NCI-H2196 treated with DMSO at 0.1 percent for 48 hours (cell line): Measurements from ENCODE around the gene P2RY4.
"Not testable (repeated sequence)": the region's sequence is repeated elsewhere in the genome, so short reads cannot be mapped to it uniquely, and the experiment has no call there.

Experiments
- DNase-seq: peaks from one replicate; lab custom pipeline; 2025; ENCODE audit not compliant: unreplicated experiment; lab: John Stamatoyannopoulos, UW

P2RY4 gene

DNA sequence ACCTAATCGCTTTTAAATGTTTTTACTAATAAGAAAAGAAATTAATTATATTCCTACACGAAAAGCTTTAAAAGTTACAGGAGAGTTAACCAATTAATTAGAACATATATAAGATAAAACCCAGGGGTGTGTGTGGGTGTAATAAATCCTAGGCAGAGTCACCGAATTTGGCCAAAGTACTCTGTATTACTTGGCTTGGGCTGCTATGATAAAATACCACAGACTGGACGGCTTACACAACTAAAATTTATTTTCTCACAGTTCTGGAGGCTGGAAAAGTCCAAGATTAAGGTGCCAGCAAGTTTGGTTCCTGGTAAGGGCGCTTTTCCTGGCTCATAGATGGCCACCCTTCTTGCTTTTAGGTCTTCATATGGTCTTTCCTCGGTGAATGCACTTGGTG is 15.1 kb downstream of the P2RY4 start:
- no peak for DNase-seq

GRCh38 chrX:70243601-70244000 is 16.4 kb downstream of the P2RY4 start:
- not testable (repeated sequence) for DNase-seq

DNA sequence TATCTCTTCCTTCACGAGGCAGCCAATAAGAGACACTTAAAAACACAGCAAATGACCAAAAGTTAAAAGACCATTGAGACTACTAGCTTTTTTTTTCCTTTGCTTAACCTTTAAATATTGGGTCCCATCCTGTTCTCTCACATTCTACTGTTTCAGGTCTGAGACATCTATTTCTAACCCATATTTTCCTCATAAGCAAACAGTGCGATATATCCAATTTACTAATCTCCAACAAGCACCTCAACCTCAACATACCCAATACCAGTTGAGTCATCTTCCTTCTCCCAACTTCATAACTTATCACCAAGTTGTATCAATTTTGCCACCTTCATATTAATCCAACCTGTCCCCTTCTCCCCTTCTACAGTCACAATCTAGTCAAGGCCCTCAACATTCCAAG is 18.5 kb downstream of the P2RY4 start:
- DNase-seq: no peak

DNA sequence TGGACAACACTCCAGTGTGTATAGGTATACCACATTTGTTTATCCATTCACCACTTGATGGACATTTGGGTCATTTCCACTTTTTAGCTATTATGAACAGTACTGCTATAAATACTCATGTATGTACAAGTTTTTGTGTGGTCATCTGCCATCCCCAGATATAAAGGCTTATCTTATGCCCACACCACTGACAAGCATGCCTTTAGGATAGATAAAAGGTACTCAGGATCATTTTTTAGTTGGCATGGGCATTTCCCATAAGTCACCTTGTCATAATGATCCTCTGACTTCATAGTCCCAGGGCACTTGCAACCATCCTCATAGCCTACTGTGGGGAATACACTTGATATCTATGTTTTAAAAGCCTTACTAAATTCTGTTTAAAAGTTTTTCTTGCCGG is 19.3 kb downstream of the P2RY4 start:
- DNase-seq: no peak

- DNase-seq: no peak
Observed at GRCh38 chrX:70234355-70234754, 25.6 kb downstream of the P2RY4 start, which contains the start of gene AWAT1. Gene AWAT1 (plus strand): TSS chrX:70234655. CDS start chrX:70234696, 41 bp downstream.

DNA sequence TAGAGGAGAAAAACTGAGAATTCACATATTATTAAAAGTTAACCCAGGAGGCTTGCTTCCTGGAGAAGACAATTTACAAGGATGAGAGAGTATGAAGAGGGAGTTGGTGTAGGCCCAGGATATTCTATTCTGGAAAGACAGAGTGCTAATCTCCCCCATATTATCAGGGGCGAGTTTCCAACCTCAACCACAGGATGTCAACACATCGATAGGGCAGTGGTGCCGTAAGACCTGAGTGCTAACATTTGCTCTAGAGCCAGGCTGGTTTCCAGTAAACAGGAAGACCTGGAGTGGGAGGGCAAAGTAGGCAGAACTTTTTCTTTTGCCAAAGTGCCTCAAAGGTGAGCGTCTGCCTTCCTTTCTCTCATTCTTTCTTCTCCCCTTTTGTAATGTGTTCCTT is 28.3 kb downstream of the P2RY4 start:
- no peak for DNase-seq

DNA sequence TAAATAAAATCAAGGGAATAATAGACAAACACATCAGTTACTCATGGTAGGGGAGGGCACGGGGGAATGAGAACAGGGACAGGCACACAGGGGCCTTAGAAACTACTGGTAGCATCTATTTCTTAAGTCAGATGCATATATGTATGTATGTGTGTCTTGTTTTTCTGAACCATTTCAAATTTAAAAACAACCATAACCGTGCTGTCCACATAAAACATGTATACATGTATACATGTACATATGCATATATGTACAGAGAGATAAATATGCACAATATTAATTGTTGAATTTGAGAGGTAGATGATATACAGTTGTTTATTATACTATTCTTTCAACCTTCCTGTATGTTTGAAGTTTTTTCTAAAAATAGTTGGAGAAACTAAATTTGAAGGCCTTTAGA is 33.3 kb downstream of the P2RY4 start:
- DNase-seq: no peak

DNA sequence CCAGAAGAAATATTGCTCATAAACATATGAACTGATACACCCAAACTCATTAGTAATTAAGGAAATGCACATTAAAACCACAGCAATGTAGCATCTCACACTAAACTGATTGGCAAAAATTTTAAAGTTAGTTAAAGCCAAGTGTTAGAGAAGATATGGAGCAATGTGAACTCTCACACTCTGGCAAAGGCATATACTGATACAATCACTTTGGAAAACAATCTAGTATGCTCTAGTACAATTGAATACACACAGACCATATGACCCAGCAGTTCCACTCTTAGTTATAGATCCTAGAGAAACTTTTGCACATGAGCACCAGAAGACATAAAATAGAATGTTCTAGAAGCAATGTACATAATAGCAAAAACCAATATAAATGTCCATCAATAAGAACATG is 34.0 kb downstream of the P2RY4 start:
- DNase-seq: no peak

DNA sequence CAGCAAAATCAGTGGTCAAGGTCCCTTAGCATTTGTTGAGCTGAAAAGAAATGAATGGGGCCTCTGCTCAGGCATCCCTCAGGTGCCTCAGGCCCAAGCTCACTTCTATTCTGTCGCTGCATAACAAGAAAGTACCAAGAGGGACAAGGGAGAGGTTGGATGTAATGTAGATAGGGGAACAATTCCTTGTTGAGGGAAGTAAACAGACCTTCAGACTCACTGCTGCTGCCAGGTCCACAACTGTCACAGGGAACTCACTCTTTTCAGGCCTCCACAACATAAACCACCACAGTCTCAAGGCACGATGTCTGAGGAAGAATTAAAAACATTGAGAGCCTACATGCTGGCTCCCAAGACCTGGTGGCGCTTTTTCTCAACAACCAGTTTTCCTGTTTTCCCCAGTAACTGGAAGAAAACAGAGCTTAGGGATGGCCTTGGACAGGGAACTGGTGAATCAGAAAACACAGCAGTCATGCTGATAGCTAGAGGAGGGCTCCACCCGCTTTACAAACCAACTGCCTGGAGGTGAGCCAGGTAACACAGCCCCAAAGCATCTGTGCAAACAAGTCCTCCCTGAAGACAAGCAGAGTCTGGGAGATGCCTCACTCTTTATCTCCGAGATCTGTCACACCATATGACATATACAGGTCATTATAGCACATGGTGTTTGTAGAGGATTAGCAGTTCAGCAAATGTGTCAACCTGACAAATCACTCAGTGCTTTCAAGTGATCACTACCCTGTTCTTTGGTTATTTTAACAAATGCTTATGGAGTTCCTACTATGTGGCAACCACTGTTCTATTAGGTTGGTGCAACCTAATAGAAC is 39.9 kb downstream of the P2RY4 start:
- no peak for DNase-seq

DNA sequence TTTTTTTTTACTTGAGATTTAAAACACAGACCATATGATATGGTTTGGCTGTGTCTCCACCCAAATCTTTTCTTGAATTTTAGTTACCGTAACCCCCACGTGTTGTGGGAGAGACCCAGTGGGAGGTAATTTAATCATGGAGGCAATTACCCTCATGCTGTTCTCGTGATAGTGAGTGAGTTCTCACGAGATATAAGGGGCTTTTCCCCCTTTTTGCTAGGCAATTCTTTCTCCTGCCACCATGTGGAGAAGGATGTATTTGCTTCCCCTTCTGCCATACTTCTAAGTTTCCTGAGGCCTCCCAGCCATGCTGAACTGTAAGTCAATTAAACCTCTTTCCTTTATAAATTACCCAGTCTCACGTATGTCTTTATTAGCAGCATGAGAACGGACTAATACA is 50.4 kb downstream of the P2RY4 start:
- not testable (repeated sequence) for DNase-seq

DNA sequence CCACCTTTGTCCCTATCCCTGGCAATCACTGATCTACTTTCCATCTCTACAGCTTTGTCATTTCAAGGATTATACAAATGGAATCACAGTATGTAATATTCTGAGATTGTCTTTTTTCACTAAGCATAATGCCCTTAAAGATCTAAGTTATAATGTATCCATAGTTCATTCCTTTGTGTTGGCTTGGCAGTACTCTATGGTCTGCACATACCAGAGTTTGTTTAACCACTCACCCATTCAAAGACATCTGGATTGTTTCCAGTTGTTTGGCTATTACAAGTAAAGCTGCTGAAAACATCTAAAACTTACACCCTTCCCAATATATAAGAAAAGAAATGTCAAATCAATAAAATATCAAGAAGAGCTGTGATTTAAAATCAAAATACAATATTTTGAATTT is 51.5 kb downstream of the P2RY4 start:
- no peak for DNase-seq
